ENCODE results near the gene SARDH.
"Not testable (repeated sequence)": the region's sequence is repeated elsewhere in the genome, so short reads cannot be mapped to it uniquely, and the experiment has no call there.

The SARDH gene

GRCh38 chr9:133680250-133680975 is 57.7 kb downstream of the SARDH start:
- no peak overlapping the region for H3K4me3 ChIP-seq (replicated peaks; ENCODE audit: low read depth, low read length)
- DNase-seq (ENCODE audit: low read depth): no peak
- no peak for TF ChIP-seq CTCF (IDR thresholded peaks at IDR 0.05; ENCODE audit: low read length, missing control alignments)

- no peak overlapping the region for H3K4me3 ChIP-seq (replicated peaks; ENCODE audit: low read depth, low read length)
- no peak for TF ChIP-seq CTCF (IDR thresholded peaks at IDR 0.05; ENCODE audit: low read length, missing control alignments)
- DNase-seq (ENCODE audit: low read depth): no peak
These were observed 58.6 kb downstream of the SARDH start for GRCh38 chr9:133679466-133680061.

GRCh38 chr9:133679056-133679455 is 59.1 kb downstream of the SARDH start:
- no peak for DNase-seq (ENCODE audit: low read depth)
- no peak overlapping the region for H3K4me3 ChIP-seq (replicated peaks; ENCODE audit: low read depth, low read length)
- TF ChIP-seq CTCF (IDR thresholded peaks at IDR 0.05; ENCODE audit: low read length, missing control alignments): no peak

GRCh38 chr9:133677126-133678010 is 60.8 kb downstream of the SARDH start:
- no peak for TF ChIP-seq CTCF (IDR thresholded peaks at IDR 0.05; ENCODE audit: low read length, missing control alignments)
- no peak for DNase-seq (ENCODE audit: low read depth)

GRCh38 chr9:133676450-133676849 is 61.7 kb downstream of the SARDH start:
- no peak overlapping the region for H3K4me3 ChIP-seq (replicated peaks; ENCODE audit: low read depth, low read length)
- no peak for TF ChIP-seq CTCF (IDR thresholded peaks at IDR 0.05; ENCODE audit: low read length, missing control alignments)
- DNase-seq (ENCODE audit: low read depth): peak; percentile 30

More at GRCh38 chr9:133677126-133678010, 60.8 kb downstream of the SARDH start:
- no peak overlapping the region for H3K4me3 ChIP-seq (replicated peaks; ENCODE audit: low read depth, low read length)

- not testable (repeated sequence) for H3K4me3 ChIP-seq (replicated peaks; ENCODE audit: low read depth, low read length); DNase-seq (ENCODE audit: low read depth)
These were observed 62.4 kb downstream of the SARDH start for GRCh38 chr9:133675796-133676195.

GRCh38 chr9:133674091-133674490 is 64.1 kb downstream of the SARDH start:
- DNase-seq (ENCODE audit: low read depth): no peak
- TF ChIP-seq CTCF (IDR thresholded peaks at IDR 0.05; ENCODE audit: low read length, missing control alignments): no peak
- H3K4me3 ChIP-seq (replicated peaks; ENCODE audit: low read depth, low read length): no peak overlapping the region

Measured in fibroblast of pulmonary artery (primary cell).